ENCODE results near the gene VKORC1L1.
"Not testable (repeated sequence)": the region's sequence is repeated elsewhere in the genome, so short reads cannot be mapped to it uniquely, and the experiment has no call there.

The VKORC1L1 gene

GRCh38 chr7:65931685-65932084 lies 58.8 kb downstream of the VKORC1L1 start:
- Histone ChIP-seq H3K4me2 (ENCODE audit: low read depth, low read length) (no peak overlapping the region), H3K9me3 (replicated peaks; ENCODE audit: insufficient read depth, low read length) (no peaks in the 10 kb centered on the region), H3K27ac (ENCODE audit: low read length) (no peak overlapping the region), H3K79me2 (ENCODE audit: low read length) (peaks cover 91% of the 10 kb centered on the region), H3K4me3 (ENCODE audit: low read length) (no peak overlapping the region), H3K27me3 (replicated peaks; ENCODE audit: insufficient read depth, low read length) (no peaks in the 10 kb centered on the region), H3K4me1 (ENCODE audit: low read length) (no peaks in the 10 kb centered on the region), H3F3A (ENCODE audit: insufficient read depth, low read length) (no peaks in the 10 kb centered on the region), H3K9ac (ENCODE audit: low read length) (no peak overlapping the region), H4K20me1 (ENCODE audit: insufficient read depth, low read length) (no peaks in the 10 kb centered on the region; the same call in 1 of the 2 replicates), H2AFZ (ENCODE audit: low read length) (no peak overlapping the region), H3K9me2 (replicated peaks; ENCODE audit: insufficient read depth, low read length) (no peaks in the 10 kb centered on the region), H3K36me3 (replicated peaks; ENCODE audit: insufficient read depth, low read length) (no peaks in the 10 kb centered on the region)
- DNase-seq: no peak
- TF ChIP-seq EZH2phosphoT487 (IDR thresholded peaks at IDR 0.05; ENCODE audit: low read length) (no peak), EZH2 (optimal IDR thresholded peaks at IDR 0.05; ENCODE audit: low read depth, low read length) (no peak), CTCF (IDR thresholded peaks at IDR 0.05; ENCODE audit: low read length) (no peak)

GRCh38 chr7:65937296-65937695 lies 64.4 kb downstream of the VKORC1L1 start:
- H3K36me3 ChIP-seq (replicated peaks; ENCODE audit: insufficient read depth, low read length): no peaks in the 10 kb centered on the region
- no peak overlapping the region for H3K9ac ChIP-seq (ENCODE audit: low read length)
- peaks cover 91% of the 10 kb centered on the region for H3K79me2 ChIP-seq (ENCODE audit: low read length)
- H3K27ac ChIP-seq (ENCODE audit: low read length): no peak overlapping the region
- no peaks in the 10 kb centered on the region for H3K27me3 ChIP-seq (replicated peaks; ENCODE audit: insufficient read depth, low read length)
- no peak overlapping the region for H2AFZ ChIP-seq (ENCODE audit: low read length)
- no peaks in the 10 kb centered on the region for H3K4me1 ChIP-seq (ENCODE audit: low read length)
- H3K9me3 ChIP-seq (replicated peaks; ENCODE audit: insufficient read depth, low read length): no peaks in the 10 kb centered on the region
- H3K4me3 ChIP-seq (ENCODE audit: low read length): no peak overlapping the region
- no peaks in the 10 kb centered on the region for H4K20me1 ChIP-seq (ENCODE audit: insufficient read depth, low read length)
- no peaks in the 10 kb centered on the region for H3K9me2 ChIP-seq (replicated peaks; ENCODE audit: insufficient read depth, low read length)
- no peak for TF ChIP-seq CTCF (IDR thresholded peaks at IDR 0.05; ENCODE audit: low read length)
- no peak for TF ChIP-seq EZH2phosphoT487 (IDR thresholded peaks at IDR 0.05; ENCODE audit: low read length)
- no peak for TF ChIP-seq EZH2 (optimal IDR thresholded peaks at IDR 0.05; ENCODE audit: low read depth, low read length)
- DNase-seq: no peak
- no peaks in the 10 kb centered on the region for H3F3A ChIP-seq (ENCODE audit: insufficient read depth, low read length)
- no peak overlapping the region for H3K4me2 ChIP-seq (ENCODE audit: low read depth, low read length)

GRCh38 chr7:65938336-65938895 lies 65.5 kb downstream of the VKORC1L1 start:
- no peak for TF ChIP-seq CTCF (IDR thresholded peaks at IDR 0.05; ENCODE audit: low read length)
- no peak for TF ChIP-seq EZH2phosphoT487 (IDR thresholded peaks at IDR 0.05; ENCODE audit: low read length)
- no peak for TF ChIP-seq EZH2 (optimal IDR thresholded peaks at IDR 0.05; ENCODE audit: low read depth, low read length)
- Histone ChIP-seq H3K36me3 (replicated peaks; ENCODE audit: insufficient read depth, low read length) (no peaks in the 10 kb centered on the region), H3F3A (ENCODE audit: insufficient read depth, low read length) (no peaks in the 10 kb centered on the region), H3K4me1 (ENCODE audit: low read length) (no peaks in the 10 kb centered on the region), H3K27ac (ENCODE audit: low read length) (no peak overlapping the region), H3K9ac (ENCODE audit: low read length) (no peak overlapping the region), H3K79me2 (ENCODE audit: low read length) (peaks cover 80% of the 10 kb centered on the region), H3K27me3 (replicated peaks; ENCODE audit: insufficient read depth, low read length) (no peaks in the 10 kb centered on the region), H4K20me1 (ENCODE audit: insufficient read depth, low read length) (no peaks in the 10 kb centered on the region), H2AFZ (ENCODE audit: low read length) (no peak overlapping the region), H3K4me3 (ENCODE audit: low read length) (no peak overlapping the region), H3K9me2 (replicated peaks; ENCODE audit: insufficient read depth, low read length) (no peaks in the 10 kb centered on the region), H3K4me2 (ENCODE audit: low read depth, low read length) (no peak overlapping the region), H3K9me3 (replicated peaks; ENCODE audit: insufficient read depth, low read length) (no peaks in the 10 kb centered on the region)
- no peak for DNase-seq

GRCh38 chr7:65945787-65946186 lies 72.9 kb downstream of the VKORC1L1 start:
- H3K4me3 ChIP-seq (ENCODE audit: low read length); H3K9me2 ChIP-seq (replicated peaks; ENCODE audit: insufficient read depth, low read length); H2AFZ ChIP-seq (ENCODE audit: low read length); H3K9ac ChIP-seq (ENCODE audit: low read length); H3F3A ChIP-seq (ENCODE audit: insufficient read depth, low read length); H3K27me3 ChIP-seq (replicated peaks; ENCODE audit: insufficient read depth, low read length); H3K27ac ChIP-seq (ENCODE audit: low read length); H3K4me1 ChIP-seq (ENCODE audit: low read length); DNase-seq; H3K36me3 ChIP-seq (replicated peaks; ENCODE audit: insufficient read depth, low read length); H3K4me2 ChIP-seq (ENCODE audit: low read depth, low read length); H3K9me3 ChIP-seq (replicated peaks; ENCODE audit: insufficient read depth, low read length); H4K20me1 ChIP-seq (ENCODE audit: insufficient read depth, low read length): not testable (repeated sequence)
- peaks cover 13% of the 10 kb centered on the region for H3K79me2 ChIP-seq (ENCODE audit: low read length)

Measured in MM.1S (cell line).